SK-N-SH (cell line): ENCODE data around the gene CCNC. TPM values are rescaled to one million over a fixed set of nuclear protein-coding genes. Genes with fewer than 3 reads are reported as not detected.

ENCODE experiments used
- CTCF ChIA-PET: fragments of 300-600, 350-600 bp; formaldehyde crosslinking; extraction: SDS; loops from one replicate; lab custom pipeline; 2021; lab: Yijun Ruan, JAX
- POLR2A ChIA-PET: fragments of 350-600 bp; sonication (Branson Sonifier 250); formaldehyde crosslinking; extraction: SDS; loops from one replicate; lab custom pipeline; 2020; ENCODE audit warnings: antibody characterized with exemption, inconsistent platforms; lab: Yijun Ruan, JAX
- DNase-seq: peaks from one replicate; pipeline ENCODE4 v3.0.0; 2012
- H2AFZ ChIP-seq: fragments of 200-600 bp; sonication (generic); 2 replicates; pipeline ENCODE4 v1.8.1; 2016; ENCODE audit warnings: antibody characterized with exemption, mild to moderate bottlenecking, low read depth
- H3F3A ChIP-seq: fragments of 200-600 bp; sonication (generic); replicated peaks from 2 replicates; pipeline ENCODE3; 2016; ENCODE audit warnings: antibody characterized with exemption, mild to moderate bottlenecking; ENCODE audit not compliant: insufficient read depth
- H3K27ac ChIP-seq, 2 experiments: fragments of 200-500 bp in 1 of 2; fragments of 200-600 bp in 1 of 2; sonication (Bioruptor generic) in 1 of 2; sonication (generic), shearing (Covaris generic) in 1 of 2; 2 replicates each; pipeline versions ENCODE4 v1.5.1 to v1.6.1; 2014 to 2016; ENCODE audit warnings: low read depth in 2 of 2, inconsistent platforms in 1 of 2, low read length in 1 of 2, mild to moderate bottlenecking in 1 of 2, mixed read lengths in 1 of 2
- H3K27me3 ChIP-seq: fragments of 200-600 bp; sonication (generic), shearing (Covaris generic); 2 replicates; pipeline ENCODE4 v1.6.1; 2016; ENCODE audit warnings: mixed run types; ENCODE audit not compliant: insufficient read depth
- H3K36me3 ChIP-seq, 2 experiments: fragments of 200-500 bp in 1 of 2; fragments of 200-600 bp in 1 of 2; sonication (Bioruptor generic) in 1 of 2; sonication (generic) in 1 of 2; replicated peaks in 1 of 2; 2 replicates each; pipeline versions ENCODE3 to v1.5.1; 2014 to 2016; ENCODE audit warnings: low read length in 1 of 2, mild to moderate bottlenecking in 1 of 2; ENCODE audit not compliant: insufficient read depth in 2 of 2, control insufficient read depth in 1 of 2
- H3K4me1 ChIP-seq, 2 experiments: fragments of 200-500 bp in 1 of 2; fragments of 200-600 bp in 1 of 2; sonication (Bioruptor generic) in 1 of 2; sonication (generic), shearing (Covaris generic) in 1 of 2; 2 replicates each; pipeline versions ENCODE4 v1.5.1 to v1.6.1; 2014 to 2016; ENCODE audit warnings: low read depth in 1 of 2, low read length in 1 of 2, mixed run types in 1 of 2; ENCODE audit not compliant: insufficient read depth in 2 of 2, control insufficient read depth in 1 of 2
- H3K4me2 ChIP-seq: fragments of 200-600 bp; sonication (generic), shearing (Covaris generic); 2 replicates; pipeline ENCODE4 v1.6.1; 2017; ENCODE audit warnings: mixed run types
- H3K4me3 ChIP-seq, 2 experiments: fragments of 200-500 bp in 1 of 2; fragments of 200-600 bp in 1 of 2; sonication (Bioruptor generic) in 1 of 2; sonication (generic), shearing (Covaris generic) in 1 of 2; 2 replicates each; pipeline versions ENCODE4 v1.5.1 to v1.8.1; 2014 to 2016; ENCODE audit warnings: low read depth in 2 of 2, inconsistent platforms in 1 of 2, low read length in 1 of 2, mild to moderate bottlenecking in 1 of 2, mixed read lengths in 1 of 2, moderate library complexity in 1 of 2
- H3K79me2 ChIP-seq: fragments of 200-600 bp; sonication (generic); 2 replicates; pipeline ENCODE4 v1.8.1; 2017; ENCODE audit warnings: mild to moderate bottlenecking; ENCODE audit not compliant: insufficient read depth
- H3K9ac ChIP-seq: fragments of 200-600 bp; sonication (generic); 2 replicates; pipeline ENCODE4 v1.6.1; 2017; ENCODE audit warnings: mixed run types
- H3K9me2 ChIP-seq: fragments of 200-600 bp; sonication (generic); 2 replicates; pipeline ENCODE4 v1.6.1; 2017; ENCODE audit warnings: mixed run types
- H3K9me3 ChIP-seq: fragments of 200-600 bp; sonication (generic); 2 replicates; pipeline ENCODE4 v1.6.1; 2017; ENCODE audit warnings: mixed run types, mild to moderate bottlenecking, moderate library complexity
- H4K20me1 ChIP-seq: fragments of 200-600 bp; sonication (generic); 2 replicates; pipeline ENCODE4 v1.6.1; 2017; ENCODE audit warnings: mild to moderate bottlenecking, mixed run types; ENCODE audit not compliant: insufficient read depth
- CHD2 ChIP-seq: fragments of 150-350 bp; IDR thresholded peaks from 2 replicates; pipeline ENCODE4 v1.6.1; 2018; ENCODE audit warnings: low read length; ENCODE audit not compliant: partially characterized antibody
- CTCF ChIP-seq: fragments of 200-600 bp; sonication (generic); IDR thresholded peaks from 2 replicates; pipeline ENCODE4 v1.6.1; 2017; ENCODE audit warnings: antibody characterized with exemption, mild to moderate bottlenecking, moderate library complexity
- ELF1 ChIP-seq: IDR thresholded peaks from 2 replicates; pipeline ENCODE4 v1.4.0; 2012
- GABPA ChIP-seq: IDR thresholded peaks from 2 replicates; pipeline ENCODE4 v1.4.0; 2012; ENCODE audit warnings: low read depth, mild to moderate bottlenecking
- GATA2 ChIP-seq: sonication (generic); formaldehyde crosslinking; IDR thresholded peaks from 2 replicates; pipeline ENCODE4 v1.5.0; 2020; ENCODE audit warnings: mild to moderate bottlenecking, missing genetic modification reagents
- IRF3 ChIP-seq: fragments of 150-350 bp; IDR thresholded peaks from 2 replicates; pipeline ENCODE4 v1.6.1; 2016; ENCODE audit warnings: mild to moderate bottlenecking, low read depth, low read length
- JUND ChIP-seq: IDR thresholded peaks from 2 replicates; pipeline ENCODE4 v1.4.0; 2012
- MAX ChIP-seq: IDR thresholded peaks from 2 replicates; pipeline ENCODE4 v1.4.0; 2012; ENCODE audit warnings: low read depth
- MEF2A ChIP-seq: IDR thresholded peaks from 2 replicates; pipeline ENCODE4 v1.4.0; 2012; ENCODE audit warnings: low read depth, borderline replicate concordance
- NRF1 ChIP-seq: IDR thresholded peaks from 2 replicates; pipeline ENCODE4 v1.6.1; 2012; ENCODE audit warnings: low read depth, mild to moderate bottlenecking, low read length
- RCOR1 ChIP-seq: fragments of 150-350 bp; IDR thresholded peaks from 2 replicates; pipeline ENCODE4 v1.6.1; 2017; ENCODE audit warnings: antibody characterized with exemption, low read length
- RFX5 ChIP-seq: IDR thresholded peaks from 2 replicates; pipeline ENCODE4 v1.6.1; 2012; ENCODE audit warnings: mild to moderate bottlenecking, improper control_type of control experiment, low read length
- RXRA ChIP-seq: IDR thresholded peaks from 2 replicates; pipeline ENCODE4 v1.4.0; 2012; ENCODE audit warnings: low read depth, mild to moderate bottlenecking, borderline replicate concordance
- SIN3A ChIP-seq: IDR thresholded peaks from 2 replicates; pipeline ENCODE4 v1.6.1; 2012; ENCODE audit warnings: low read depth, mild to moderate bottlenecking, low read length, moderate library complexity, borderline replicate concordance
- SMC3 ChIP-seq: IDR thresholded peaks from 2 replicates; pipeline ENCODE4 v1.6.1; 2012; ENCODE audit warnings: low read depth, low read length, improper control_type of control experiment
- TCF12 ChIP-seq: IDR thresholded peaks from 2 replicates; pipeline ENCODE4 v1.4.0; 2012
- TEAD4 ChIP-seq: IDR thresholded peaks from 2 replicates; pipeline ENCODE4 v1.4.0; 2012; ENCODE audit warnings: mild to moderate bottlenecking, borderline replicate concordance; ENCODE audit not compliant: insufficient read depth
- USF2 ChIP-seq: fragments of 150-350 bp; IDR thresholded peaks from 2 replicates; pipeline ENCODE4 v1.6.1; 2017; ENCODE audit warnings: antibody characterized with exemption, low read length, low read depth, borderline replicate concordance
- YY1 ChIP-seq: IDR thresholded peaks from 2 replicates; pipeline ENCODE4 v1.4.0; 2012; ENCODE audit warnings: low read depth, mild to moderate bottlenecking
- ZBTB33 ChIP-seq: IDR thresholded peaks from 2 replicates; pipeline ENCODE4 v1.4.0; 2012; ENCODE audit warnings: low read depth, borderline replicate concordance
- WGBS: methylation state at CpG from one replicate; pipeline ENCODE4 v1.1.6; 2017; ENCODE audit warnings: low lambda C conversion rate; 5-methylcytosine and 5-hydroxymethylcytosine counted together
- polyA plus RNA-seq, 3 experiments: library from polyadenylated mRNA; depleted of rRNA; stranded (reverse); fragments of >200 nt; gene quantifications; 2 replicates each; pipeline ENCODE4 v1.2.3, GENCODE V29; 2012

Gene CCNC
- polyA plus RNA-seq, 1 of the 3 experiments (the other 2 are of a cell fraction): 16.0 TPM

- Histone ChIP-seq H3K27ac (no peak overlapping the region), H4K20me1 (no peaks in the 10 kb centered on the region), H3K9me2 (no peaks in the 10 kb centered on the region), H3K4me3 (peak overlapping the region; percentile 33 to 47; a peak in 1 of 4 replicates), H3K4me2 (peak overlapping the region; percentile 61; the same call in 1 of the 2 replicates), H3K36me3 (no peaks in the 10 kb centered on the region), H3K9ac (no peak overlapping the region), H3K27me3 (peaks cover 87% of the 10 kb centered on the region), H3K4me1 (peaks cover 0 to 10% of the 10 kb centered on the region in 2 experiments; a peak in 1 of 4 replicates)
- CTCF ChIA-PET: interaction anchor here (0.5 to 4.5 kb wide), 14 partner anchors 7 to 546 kb away, joined by 3 to 27 read pairs (median 4); no protein-coding TSS in a partner anchor
- WGBS: 32% methylated on average over 31 of the region's 56 CpGs
- no peak for TF ChIP-seq IRF3
- TF ChIP-seq MAX: no peak
- no peak for TF ChIP-seq TCF12
- no peak for TF ChIP-seq TEAD4
- no peak for TF ChIP-seq YY1
- TF ChIP-seq RXRA: no peak
- no peak for TF ChIP-seq ELF1
- no peak for TF ChIP-seq USF2
- no peak for TF ChIP-seq RCOR1
- TF ChIP-seq NRF1: no peak
- TF ChIP-seq SMC3: no peak
- TF ChIP-seq ZBTB33: no peak
- no peak for TF ChIP-seq SIN3A
- no peak for TF ChIP-seq CTCF
- no peak for TF ChIP-seq GABPA
- no peak for TF ChIP-seq RFX5
- no peak for TF ChIP-seq JUND
- TF ChIP-seq GATA2 (CRISPR knock-in tag): no peak
- no peak for TF ChIP-seq MEF2A
- TF ChIP-seq CHD2: no peak
- TF ChIP-seq, all 33 proteins: peak for 0
- POLR2A ChIA-PET: no interaction called here
- DNase-seq: no peak
- no peaks in the 10 kb centered on the region for H3K9me3 ChIP-seq
- no peaks in the 10 kb centered on the region for H3F3A ChIP-seq
- no peaks in the 10 kb centered on the region for H3K79me2 ChIP-seq
- no peak overlapping the region for H2AFZ ChIP-seq
These were observed 44.3 kb upstream of the CCNC start for GRCh38 chr6:99612551-99613408.
